BE2C (cell line): ENCODE measurements around the gene PPM1M.

Source experiments
- DNase-seq: peaks from one replicate; pipeline ENCODE4 v3.0.0-alpha.2; 2020
- H3K27me3 ChIP-seq: fragments of 250-450 bp; sonication (Bioruptor Pico); 2 replicates; pipeline ENCODE4 v1.5.1; 2020; ENCODE audit warnings: mild to moderate bottlenecking
- H3K36me3 ChIP-seq: fragments of 250-450 bp; sonication (Bioruptor Pico); 2 replicates; pipeline ENCODE4 v1.5.1; 2020; ENCODE audit warnings: mild to moderate bottlenecking
- H3K4me1 ChIP-seq: fragments of 250-450 bp; sonication (Bioruptor Pico); 2 replicates; pipeline ENCODE4 v1.5.1; 2020
- H3K4me3 ChIP-seq: 2 replicates; pipeline ENCODE4 v1.5.1; 2011; ENCODE audit warnings: low read depth, low read length
- H3K9me3 ChIP-seq: fragments of 250-450 bp; sonication (Bioruptor Pico); 2 replicates; pipeline ENCODE4 v1.5.1; 2020
- CTCF ChIP-seq: IDR thresholded peaks from 2 replicates; pipeline ENCODE4 v1.5.1; 2012; ENCODE audit warnings: mild to moderate bottlenecking, low read depth, low read length

The PPM1M gene

GRCh38 chr3:52218937-52219650 is 26.5 kb upstream of the PPM1M start:
- Histone ChIP-seq H3K4me3 (no peak overlapping the region), H3K27me3 (no peaks in the 10 kb centered on the region), H3K36me3 (no peaks in the 10 kb centered on the region; the same call in 1 of the 2 replicates), H3K9me3 (no peaks in the 10 kb centered on the region), H3K4me1 (no peaks in the 10 kb centered on the region)
- no peak for TF ChIP-seq CTCF
- DNase-seq, result no peak

GRCh38 chr3:52220380-52221026 is 25.1 kb upstream of the PPM1M start:
- no peaks in the 10 kb centered on the region for H3K4me1 ChIP-seq
- peak; percentile 82 for TF ChIP-seq CTCF
- no peaks in the 10 kb centered on the region for H3K36me3 ChIP-seq
- no peaks in the 10 kb centered on the region for H3K27me3 ChIP-seq
- no peaks in the 10 kb centered on the region for H3K9me3 ChIP-seq
- no peak overlapping the region for H3K4me3 ChIP-seq
- peak; percentile 78 for DNase-seq

- no peak for DNase-seq
- Histone ChIP-seq H3K4me3 (no peak overlapping the region), H3K36me3 (no peaks in the 10 kb centered on the region), H3K4me1 (no peaks in the 10 kb centered on the region), H3K9me3 (no peaks in the 10 kb centered on the region), H3K27me3 (no peaks in the 10 kb centered on the region)
- no peak for TF ChIP-seq CTCF
These were observed 24.4 kb upstream of the PPM1M start for GRCh38 chr3:52221141-52221562.

GRCh38 chr3:52221563-52222318 is 23.8 kb upstream of the PPM1M start:
- no peak for TF ChIP-seq CTCF
- Histone ChIP-seq H3K4me3 (no peak overlapping the region), H3K4me1 (no peaks in the 10 kb centered on the region)

GRCh38 chr3:52222319-52223221 is 23.0 kb upstream of the PPM1M start:
- Histone ChIP-seq H3K4me3 (no peak overlapping the region), H3K4me1 (no peaks in the 10 kb centered on the region), H3K36me3 (no peaks in the 10 kb centered on the region), H3K9me3 (no peaks in the 10 kb centered on the region), H3K27me3 (no peaks in the 10 kb centered on the region)
- no peak for DNase-seq
- no peak for TF ChIP-seq CTCF

More at GRCh38 chr3:52221563-52222318, 23.8 kb upstream of the PPM1M start:
- Histone ChIP-seq H3K36me3 (no peaks in the 10 kb centered on the region), H3K27me3 (no peaks in the 10 kb centered on the region), H3K9me3 (no peaks in the 10 kb centered on the region)
- DNase-seq, result no peak
